PC-3 (cell line): ENCODE measurements around the gene SORL1. TPM values are rescaled to one million over a fixed set of nuclear protein-coding genes. Genes with fewer than 3 reads are reported as not detected.
A peak's percentile ranks its signal among the peaks of the same experiment; 100 is the strongest.

ENCODE experiments used
- ATAC-seq: fragments of 200-7000 bp; cut with Tn5 transposase; 2 replicates; pipeline ENCODE4 v1.9.1; 2020; ENCODE audit warnings: mild to moderate bottlenecking, moderate library complexity
- BruUV-seq: library from RNA; stranded (reverse); fragments of 400-500 nt; replicated peaks from 2 replicates; lab custom pipeline; 2021; lab: Mats Ljungman, UMichigan
- CTCF ChIA-PET: fragments of 300-600 bp; sonication (Branson Sonifier 250); formaldehyde crosslinking; loops from one replicate; lab custom pipeline; 2022; ENCODE audit warnings: antibody characterized with exemption; lab: Charles Lee
- POLR2A ChIA-PET: fragments of 300-600 bp; sonication (Branson Sonifier 250); formaldehyde crosslinking; loops from one replicate; lab custom pipeline; 2022; ENCODE audit warnings: antibody characterized with exemption; ENCODE audit not compliant: unreplicated experiment; lab: Charles Lee
- DNase-seq: peaks from one replicate; pipeline ENCODE4 v3.0.0-alpha.2; 2015
- H2AFZ ChIP-seq: fragments of 300-600 bp; sonication (generic); 2 replicates; pipeline ENCODE4 v1.6.0; 2016; ENCODE audit warnings: antibody characterized with exemption, low read length
- H3F3A ChIP-seq: fragments of 300-600 bp; sonication (generic); one replicate; pipeline ENCODE4 v1.6.0; 2017; ENCODE audit warnings: antibody characterized with exemption, low read length, control low read depth, mild to moderate bottlenecking; ENCODE audit not compliant: unreplicated experiment
- H3K27ac ChIP-seq: fragments of 300-600 bp; sonication (generic); 2 replicates; pipeline ENCODE4 v1.5.1; 2016; ENCODE audit warnings: mild to moderate bottlenecking, low read length
- H3K27me3 ChIP-seq: fragments of 300-600 bp; sonication (generic); 2 replicates; pipeline ENCODE4 v1.6.1; 2016; ENCODE audit warnings: low read length, mixed read lengths
- H3K36me3 ChIP-seq: fragments of 300-600 bp; sonication (generic); 2 replicates; pipeline ENCODE4 v1.6.1; 2016; ENCODE audit warnings: low read depth, mixed run types, low read length, mixed read lengths
- H3K4me1 ChIP-seq: fragments of 300-600 bp; sonication (generic); 2 replicates; pipeline ENCODE4 v1.5.1; 2016; ENCODE audit warnings: low read length; ENCODE audit not compliant: insufficient read depth
- H3K4me2 ChIP-seq: fragments of 300-600 bp; sonication (generic); 2 replicates; pipeline ENCODE4 v1.6.0; 2016; ENCODE audit warnings: low read length
- H3K4me3 ChIP-seq: fragments of 300-600 bp; sonication (generic); 2 replicates; pipeline ENCODE4 v1.5.1; 2016; ENCODE audit warnings: mild to moderate bottlenecking, low read length, mixed read lengths
- H3K79me2 ChIP-seq: fragments of 300-600 bp; sonication (generic); 2 replicates; pipeline ENCODE4 v1.6.1; 2017; ENCODE audit warnings: low read length, mixed read lengths
- H3K9ac ChIP-seq: fragments of 300-600 bp; sonication (generic); 2 replicates; pipeline ENCODE4 v1.6.0; 2016; ENCODE audit warnings: mild to moderate bottlenecking, low read length
- H3K9me2 ChIP-seq: fragments of 300-600 bp; sonication (generic); replicated peaks from 2 replicates; pipeline ENCODE4 v1.6.1; 2016; ENCODE audit warnings: mixed run types, low read length, mixed read lengths
- H3K9me3 ChIP-seq: fragments of 300-600 bp; sonication (generic); 2 replicates; pipeline ENCODE4 v1.6.1; 2016; ENCODE audit warnings: low read length, mixed read lengths
- H4K20me1 ChIP-seq: fragments of 300-600 bp; sonication (generic); 2 replicates; pipeline ENCODE4 v1.6.1; 2016; ENCODE audit warnings: low read length, mixed read lengths
- CTCF ChIP-seq: fragments of 300-600 bp; sonication (generic); conservative IDR thresholded peaks from 2 replicates; pipeline ENCODE4 v1.5.1; 2017; ENCODE audit warnings: antibody characterized with exemption, low read depth, mild to moderate bottlenecking, low read length
- EZH2 ChIP-seq: fragments of 300-600 bp; sonication (generic); IDR thresholded peaks from one replicate; pipeline ENCODE4 v1.6.1; 2017; ENCODE audit warnings: antibody characterized with exemption, mild to moderate bottlenecking, low read length; ENCODE audit not compliant: unreplicated experiment
- EZH2phosphoT487 ChIP-seq: fragments of 300-600 bp; sonication (generic); IDR thresholded peaks from 2 replicates; pipeline ENCODE4 v1.6.1; 2018; ENCODE audit warnings: mild to moderate bottlenecking, antibody characterized with exemption, low read length, borderline replicate concordance
- intact Hi-C: fragments of 100-400 bp; cut with micrococcal nuclease; formaldehyde crosslinking; loops from 2 replicates; pipeline ENCODE4 v1.9.0; 2023
- total RNA-seq: library from RNA; depleted of rRNA; stranded (reverse); fragments of >200 nt; gene quantifications from 2 replicates; pipeline ENCODE4 v1.2.3, GENCODE V29; 2014

SORL1 gene
- total RNA-seq, 1 experiment from 2014 or later = 53.7 TPM

GRCh38 chr11:121661880-121662486 is 209.9 kb downstream of the SORL1 start:
- no peak overlapping the region for H3K9ac ChIP-seq
- POLR2A ChIA-PET = interaction anchor here (0.6 kb wide), 1 partner anchor 438 kb away, joined by 3 read pairs; no protein-coding TSS in a partner anchor

DNA sequence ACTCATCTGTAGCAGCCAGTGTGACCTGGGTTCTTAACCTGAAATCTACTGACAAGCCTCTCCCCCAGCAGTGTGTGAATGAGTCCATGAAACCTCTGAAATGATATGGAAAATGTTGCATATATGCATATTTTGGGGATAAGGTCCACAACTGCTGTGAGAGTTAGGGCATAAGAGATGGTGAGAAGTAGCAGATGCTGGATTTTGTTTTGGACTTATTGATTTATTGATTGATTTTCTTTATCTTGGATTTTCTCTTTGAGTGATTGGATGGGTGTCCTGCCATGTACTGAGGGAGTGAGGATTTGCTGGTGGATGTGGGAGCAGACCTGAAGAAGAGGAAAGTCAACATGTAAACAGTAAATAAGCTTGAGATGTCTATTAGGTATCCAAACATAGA is 212.0 kb downstream of the SORL1 start:
- intact Hi-C loops = loop anchor here (5.0 kb wide), 1 partner anchor 153 kb away; no protein-coding TSS in a partner anchor
- no peak overlapping the region for H3K9ac ChIP-seq

More at GRCh38 chr11:121661880-121662486, 209.9 kb downstream of the SORL1 start:
- H2AFZ ChIP-seq = no peak overlapping the region
- BruUV-seq = no TSS peak
- CTCF ChIA-PET = no interaction called here
- TF ChIP-seq CTCF (no peak), EZH2phosphoT487 (no peak), EZH2 (no peak)
- H3K27me3 ChIP-seq = no peaks in the 10 kb centered on the region
- ATAC-seq = peak; percentile 45
- no peaks in the 10 kb centered on the region for H3K9me3 ChIP-seq
- H3K4me3 ChIP-seq = no peak overlapping the region
- peaks cover 13% of the 10 kb centered on the region; the same call in 1 of the 2 replicates for H3K4me1 ChIP-seq
- H3K4me2 ChIP-seq = no peak overlapping the region
- peak; percentile 51 for DNase-seq
- no peaks in the 10 kb centered on the region for H3K9me2 ChIP-seq
- intact Hi-C loops = loop anchor here (5.0 kb wide), 1 partner anchor 155 kb away; no protein-coding TSS in a partner anchor
- H3K79me2 ChIP-seq = no peaks in the 10 kb centered on the region
- no peaks in the 10 kb centered on the region for H4K20me1 ChIP-seq
- no peaks in the 10 kb centered on the region for H3K36me3 ChIP-seq
- H3K27ac ChIP-seq = no peak overlapping the region
- H3F3A ChIP-seq = no peaks in the 10 kb centered on the region

More for the DNA sequence above, 212.0 kb downstream of the SORL1 start:
- Histone ChIP-seq H2AFZ (no peak overlapping the region), H3K4me3 (no peak overlapping the region), H3K9me2 (no peaks in the 10 kb centered on the region), H3K36me3 (no peaks in the 10 kb centered on the region), H3K9me3 (no peaks in the 10 kb centered on the region), H3K79me2 (no peaks in the 10 kb centered on the region), H3K27ac (no peak overlapping the region), H4K20me1 (no peaks in the 10 kb centered on the region), H3K27me3 (no peaks in the 10 kb centered on the region), H3K4me2 (no peak overlapping the region), H3F3A (no peaks in the 10 kb centered on the region), H3K4me1 (peaks cover 16% of the 10 kb centered on the region; the same call in 1 of the 2 replicates)
- TF ChIP-seq EZH2phosphoT487 (no peak), CTCF (no peak), EZH2 (no peak)
- DNase-seq = no peak
- CTCF ChIA-PET = no interaction called here
- BruUV-seq = no TSS peak
- no peak for ATAC-seq
- POLR2A ChIA-PET = no interaction called here
